Mesothelial cell of epicardium (in vitro differentiated cells): ENCODE data around the gene CPA1. TPM values are rescaled to one million over a fixed set of nuclear protein-coding genes. Genes with fewer than 3 reads are reported as not detected.

ENCODE experiments used
- DNase-seq, 2 experiments: peaks; one replicate each; pipeline ENCODE4 v3.0.0; 2021; ENCODE audit warnings: low spot score in 2 of 2; ENCODE audit not compliant: unreplicated experiment in 2 of 2
- H3K27ac Mint-ChIP-seq: 2 replicates; pipeline ENCODE4 v1.8.0; 2021; ENCODE audit warnings: mixed read lengths
- H3K27me3 Mint-ChIP-seq: 2 replicates; pipeline ENCODE4 v1.8.0; 2021; ENCODE audit warnings: low read depth, mixed read lengths
- H3K36me3 Mint-ChIP-seq: 2 replicates; pipeline ENCODE4 v1.8.0; 2021; ENCODE audit warnings: mixed read lengths
- H3K4me1 Mint-ChIP-seq: 2 replicates; pipeline ENCODE4 v1.8.0; 2021; ENCODE audit warnings: mixed read lengths
- H3K4me3 Mint-ChIP-seq: 2 replicates; pipeline ENCODE4 v1.8.0; 2021; ENCODE audit warnings: mild to moderate bottlenecking, moderate library complexity, mixed read lengths
- H3K9me3 Mint-ChIP-seq: 2 replicates; pipeline ENCODE4 v1.8.0; 2021; ENCODE audit warnings: mixed read lengths
- total RNA-seq: library from RNA; stranded (reverse); gene quantifications from 3 replicates; pipeline ENCODE4 v1.2.1, GENCODE V29; 2021
- TF ChIP-seq, protein P1 (sequence below): fragments of 200-600 bp; sonication (generic); IDR thresholded peaks from one replicate; pipeline ENCODE4 v1.5.0; 2021; ENCODE audit warnings: antibody characterized with exemption; ENCODE audit not compliant: unreplicated experiment

Gene CPA1
- total RNA-seq, 1 donor from 2014 or later: 1.1 TPM

GRCh38 chr7:130363026-130363847 is 17.1 kb upstream of the CPA1 start:
- H3K27ac Mint-ChIP-seq: peak overlapping the region; percentile 8
- TF ChIP-seq, protein P1, sequence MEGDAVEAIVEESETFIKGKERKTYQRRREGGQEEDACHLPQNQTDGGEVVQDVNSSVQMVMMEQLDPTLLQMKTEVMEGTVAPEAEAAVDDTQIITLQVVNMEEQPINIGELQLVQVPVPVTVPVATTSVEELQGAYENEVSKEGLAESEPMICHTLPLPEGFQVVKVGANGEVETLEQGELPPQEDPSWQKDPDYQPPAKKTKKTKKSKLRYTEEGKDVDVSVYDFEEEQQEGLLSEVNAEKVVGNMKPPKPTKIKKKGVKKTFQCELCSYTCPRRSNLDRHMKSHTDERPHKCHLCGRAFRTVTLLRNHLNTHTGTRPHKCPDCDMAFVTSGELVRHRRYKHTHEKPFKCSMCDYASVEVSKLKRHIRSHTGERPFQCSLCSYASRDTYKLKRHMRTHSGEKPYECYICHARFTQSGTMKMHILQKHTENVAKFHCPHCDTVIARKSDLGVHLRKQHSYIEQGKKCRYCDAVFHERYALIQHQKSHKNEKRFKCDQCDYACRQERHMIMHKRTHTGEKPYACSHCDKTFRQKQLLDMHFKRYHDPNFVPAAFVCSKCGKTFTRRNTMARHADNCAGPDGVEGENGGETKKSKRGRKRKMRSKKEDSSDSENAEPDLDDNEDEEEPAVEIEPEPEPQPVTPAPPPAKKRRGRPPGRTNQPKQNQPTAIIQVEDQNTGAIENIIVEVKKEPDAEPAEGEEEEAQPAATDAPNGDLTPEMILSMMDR: no peak
- no peak for DNase-seq
- peaks cover 36% of the 10 kb centered on the region for H3K4me1 Mint-ChIP-seq
- H3K9me3 Mint-ChIP-seq: peaks cover 19% of the 10 kb centered on the region
- H3K36me3 Mint-ChIP-seq: peaks cover 12% of the 10 kb centered on the region
- no peak overlapping the region for H3K4me3 Mint-ChIP-seq
- no peaks in the 10 kb centered on the region for H3K27me3 Mint-ChIP-seq

DNA sequence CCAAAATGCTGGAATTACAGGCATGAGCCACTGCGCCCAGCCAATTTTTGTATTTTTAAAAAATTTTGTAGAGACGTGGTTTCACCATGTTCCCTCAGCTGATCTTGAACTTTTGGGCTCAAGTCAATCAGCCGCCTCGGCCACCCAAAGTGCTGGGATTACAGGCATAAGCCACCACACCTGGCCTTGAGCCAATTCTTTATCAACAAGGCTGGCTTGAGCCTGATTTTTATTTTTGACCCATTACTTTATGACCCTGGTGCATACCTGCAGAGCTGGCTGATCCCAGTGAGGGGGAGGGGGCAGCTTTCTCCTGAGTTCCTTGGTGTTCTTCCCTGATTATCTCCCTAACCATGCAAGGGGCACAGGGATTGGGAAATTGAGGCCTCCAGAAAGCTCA is 15.8 kb upstream of the CPA1 start:
- no peak for DNase-seq
- Mint-ChIP-seq H3K4me1 (peaks cover 48% of the 10 kb centered on the region), H3K36me3 (peaks cover 10% of the 10 kb centered on the region), H3K9me3 (peaks cover 16% of the 10 kb centered on the region), H3K4me3 (no peak overlapping the region), H3K27me3 (no peaks in the 10 kb centered on the region), H3K27ac (peak overlapping the region; percentile 97)
- TF ChIP-seq, protein P1: no peak

DNA sequence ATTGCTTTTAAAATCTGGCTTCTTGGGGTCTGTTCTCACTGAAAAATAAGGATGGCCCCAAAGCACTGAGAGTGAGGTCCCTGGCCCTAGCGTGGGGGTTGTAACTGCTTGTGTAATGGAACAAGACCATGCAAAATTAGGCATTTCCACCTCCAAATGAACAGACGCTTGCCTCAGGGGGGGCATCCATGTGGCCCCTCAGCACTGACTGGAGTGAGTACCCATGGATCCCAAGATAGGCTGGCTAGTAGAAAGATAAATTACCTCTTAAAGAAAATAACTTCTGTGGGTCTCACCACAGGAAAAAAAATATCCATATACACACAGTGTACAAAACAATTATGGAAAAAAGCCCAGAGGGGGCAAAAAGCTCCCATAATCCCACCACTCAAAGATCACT is 15.2 kb upstream of the CPA1 start:
- H3K9me3 Mint-ChIP-seq: peaks cover 10% of the 10 kb centered on the region
- TF ChIP-seq, protein P1: no peak
- peak overlapping the region; percentile 97 for H3K27ac Mint-ChIP-seq
- H3K4me1 Mint-ChIP-seq: peaks cover 54% of the 10 kb centered on the region
- H3K27me3 Mint-ChIP-seq: no peaks in the 10 kb centered on the region
- H3K36me3 Mint-ChIP-seq: peaks cover 5% of the 10 kb centered on the region
- no peak for DNase-seq
- no peak overlapping the region for H3K4me3 Mint-ChIP-seq

- no peak overlapping the region for H3K4me3 Mint-ChIP-seq
- peak overlapping the region; percentile 97 for H3K27ac Mint-ChIP-seq
Observed at GRCh38 chr7:130365511-130366441, 14.5 kb upstream of the CPA1 start.

GRCh38 chr7:130366564-130366963 is 13.7 kb upstream of the CPA1 start:
- no peak for DNase-seq
- TF ChIP-seq, protein P1: no peak
- H3K4me1 Mint-ChIP-seq: peaks cover 59% of the 10 kb centered on the region
- no peak overlapping the region for H3K4me3 Mint-ChIP-seq
- H3K27me3 Mint-ChIP-seq: no peaks in the 10 kb centered on the region
- no peaks in the 10 kb centered on the region for H3K9me3 Mint-ChIP-seq
- no peaks in the 10 kb centered on the region for H3K36me3 Mint-ChIP-seq
- H3K27ac Mint-ChIP-seq: peak overlapping the region; percentile 97

More at GRCh38 chr7:130365511-130366441, 14.5 kb upstream of the CPA1 start:
- Mint-ChIP-seq H3K27me3 (no peaks in the 10 kb centered on the region), H3K36me3 (no peaks in the 10 kb centered on the region), H3K4me1 (peaks cover 59% of the 10 kb centered on the region), H3K9me3 (peaks cover 3% of the 10 kb centered on the region)
- DNase-seq: peak in 1 of 2 experiments; percentile 70
- TF ChIP-seq, protein P1: no peak
